ENCODE data around the gene KLHDC9.

Gene KLHDC9

GRCh38 chr1:161091093-161091492 lies 7.1 kb upstream of the KLHDC9 start:
- TF ChIP-seq, protein P1, sequence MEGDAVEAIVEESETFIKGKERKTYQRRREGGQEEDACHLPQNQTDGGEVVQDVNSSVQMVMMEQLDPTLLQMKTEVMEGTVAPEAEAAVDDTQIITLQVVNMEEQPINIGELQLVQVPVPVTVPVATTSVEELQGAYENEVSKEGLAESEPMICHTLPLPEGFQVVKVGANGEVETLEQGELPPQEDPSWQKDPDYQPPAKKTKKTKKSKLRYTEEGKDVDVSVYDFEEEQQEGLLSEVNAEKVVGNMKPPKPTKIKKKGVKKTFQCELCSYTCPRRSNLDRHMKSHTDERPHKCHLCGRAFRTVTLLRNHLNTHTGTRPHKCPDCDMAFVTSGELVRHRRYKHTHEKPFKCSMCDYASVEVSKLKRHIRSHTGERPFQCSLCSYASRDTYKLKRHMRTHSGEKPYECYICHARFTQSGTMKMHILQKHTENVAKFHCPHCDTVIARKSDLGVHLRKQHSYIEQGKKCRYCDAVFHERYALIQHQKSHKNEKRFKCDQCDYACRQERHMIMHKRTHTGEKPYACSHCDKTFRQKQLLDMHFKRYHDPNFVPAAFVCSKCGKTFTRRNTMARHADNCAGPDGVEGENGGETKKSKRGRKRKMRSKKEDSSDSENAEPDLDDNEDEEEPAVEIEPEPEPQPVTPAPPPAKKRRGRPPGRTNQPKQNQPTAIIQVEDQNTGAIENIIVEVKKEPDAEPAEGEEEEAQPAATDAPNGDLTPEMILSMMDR (conservative IDR thresholded peaks at IDR 0.05), result no peak
- TF ChIP-seq ZFX (IDR thresholded peaks at IDR 0.05), result no peak
- H3K27ac ChIP-seq, result no peak overlapping the region

- no peak for TF ChIP-seq ZFX (IDR thresholded peaks at IDR 0.05)
- TF ChIP-seq, protein P1 (conservative IDR thresholded peaks at IDR 0.05), result no peak
- no peak overlapping the region for H3K27ac ChIP-seq
Observed at GRCh38 chr1:161091796-161092507, 6.2 kb upstream of the KLHDC9 start.

- no peak overlapping the region for H3K27ac ChIP-seq
- TF ChIP-seq ZFX (IDR thresholded peaks at IDR 0.05), result no peak
- TF ChIP-seq, protein P1 (conservative IDR thresholded peaks at IDR 0.05), result no peak
Observed at GRCh38 chr1:161092621-161093028, 5.5 kb upstream of the KLHDC9 start.

DNA sequence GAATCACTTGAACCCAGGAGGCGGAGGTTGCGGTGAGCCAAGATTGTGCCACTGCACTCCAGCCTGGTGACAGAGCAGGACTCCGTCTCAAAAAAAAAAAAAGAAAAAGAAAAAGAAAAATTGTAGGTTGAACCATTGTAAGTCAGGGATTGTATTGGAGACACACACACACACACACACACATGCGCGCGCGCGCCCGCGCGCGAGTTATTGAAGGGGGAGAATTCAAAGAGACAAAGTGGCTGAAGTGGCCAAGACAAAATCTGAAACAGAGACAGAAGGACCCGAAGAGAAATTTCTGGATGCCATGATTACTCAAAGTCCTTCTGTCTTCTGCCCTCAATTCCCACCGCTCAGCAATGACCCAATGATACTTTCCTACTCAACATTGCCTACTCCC lies 3.7 kb upstream of the KLHDC9 start:
- TF ChIP-seq, protein P1 (conservative IDR thresholded peaks at IDR 0.05), result no peak
- TF ChIP-seq ZFX (IDR thresholded peaks at IDR 0.05), result no peak
- no peak overlapping the region for H3K27ac ChIP-seq

DNA sequence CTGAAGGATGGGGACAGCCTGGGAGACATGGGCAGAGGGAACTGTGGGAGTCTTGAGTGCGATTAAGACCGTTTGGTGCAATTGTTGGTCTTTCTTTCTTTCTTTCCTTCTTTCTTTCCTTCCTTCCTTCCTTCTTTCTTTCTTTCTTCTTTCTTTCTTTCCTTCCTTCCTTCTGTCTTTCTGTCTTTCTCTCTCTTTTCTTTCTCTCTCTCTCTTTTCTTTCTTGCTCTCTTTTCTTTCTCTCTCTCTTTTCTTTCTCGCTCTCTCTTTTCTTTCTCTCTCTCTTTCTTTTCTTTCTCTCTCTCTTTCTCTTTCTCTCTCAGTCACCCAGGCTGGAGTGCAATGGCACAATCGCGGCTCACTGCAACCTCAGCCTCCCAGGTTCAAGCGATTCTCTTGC lies 2.9 kb upstream of the KLHDC9 start:
- TF ChIP-seq, protein P1 (conservative IDR thresholded peaks at IDR 0.05), result no peak
- TF ChIP-seq ZFX (IDR thresholded peaks at IDR 0.05), result no peak
- H3K27ac ChIP-seq, result no peak overlapping the region

DNA sequence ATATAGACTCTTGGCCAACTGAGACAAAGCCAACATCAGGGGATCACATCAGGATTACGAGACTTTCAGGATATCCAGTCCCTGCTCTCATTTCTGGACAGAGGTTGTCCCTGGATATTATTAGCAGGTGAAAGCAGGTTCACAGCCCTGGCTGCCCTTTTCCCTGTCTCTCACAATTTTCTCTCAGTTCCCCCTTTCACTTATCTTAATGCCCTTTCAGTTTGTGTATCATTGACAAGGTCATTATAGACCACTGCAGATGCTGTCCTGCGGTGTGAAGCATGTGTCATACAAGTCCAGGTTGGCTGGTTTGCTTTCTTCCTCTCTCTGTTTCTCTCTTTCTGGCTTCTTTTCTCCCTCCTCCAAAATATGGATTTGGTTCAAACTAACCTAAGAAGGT lies 2.1 kb upstream of the KLHDC9 start:
- TF ChIP-seq, protein P1 (conservative IDR thresholded peaks at IDR 0.05), result no peak
- TF ChIP-seq ZFX (IDR thresholded peaks at IDR 0.05), result no peak
- no peak overlapping the region for H3K27ac ChIP-seq

DNA sequence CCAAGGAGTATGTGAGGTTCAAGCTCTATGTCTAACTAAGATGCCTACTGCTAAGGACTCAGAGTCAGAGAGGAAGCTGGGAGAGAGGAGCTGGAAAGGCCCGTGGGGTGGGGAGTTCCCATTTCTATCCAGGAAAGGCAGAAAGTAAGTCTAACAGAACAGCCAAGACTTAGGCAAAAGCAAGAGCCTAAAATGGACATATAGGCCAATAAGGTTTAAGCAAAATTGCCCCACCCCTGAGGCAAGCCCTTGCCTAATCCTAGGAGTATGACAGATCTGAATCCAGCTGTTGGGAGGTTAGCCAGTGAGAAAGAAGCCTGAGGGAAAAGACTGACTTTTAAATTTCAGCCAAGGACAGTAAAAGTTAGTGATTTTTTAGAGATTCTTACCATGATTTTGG lies 1.6 kb upstream of the KLHDC9 start:
- no peak overlapping the region for H3K27ac ChIP-seq
- TF ChIP-seq, protein P1 (conservative IDR thresholded peaks at IDR 0.05), result no peak
- TF ChIP-seq ZFX (IDR thresholded peaks at IDR 0.05), result no peak
